GM12878 (cell line): Measurements from ENCODE around the gene CACNA1H. TPM values are rescaled to one million over a fixed set of nuclear protein-coding genes. Genes with fewer than 3 reads are reported as not detected.

Experiments used
- ATAC-seq: fragments of 200-7000 bp; cut with Tn5 transposase; 3 replicates; pipeline ENCODE4 v1.9.1; 2020; ENCODE audit warnings: mild to moderate bottlenecking, moderate library complexity
- BruUV-seq: library from RNA; stranded (reverse); fragments of 400-500 nt; replicated peaks from 2 replicates; lab custom pipeline; 2021; lab: Mats Ljungman, UMichigan
- CTCF ChIA-PET: fragments of 300-600 bp; sonication (Branson Sonifier 250); formaldehyde crosslinking; extraction: SDS; loops from one replicate; lab custom pipeline; 2021; ENCODE audit warnings: inconsistent platforms; lab: Yijun Ruan, JAX
- POLR2A ChIA-PET: fragments of 350-600 bp; formaldehyde crosslinking; extraction: SDS; loops from one replicate; lab custom pipeline; 2021; ENCODE audit warnings: inconsistent platforms; lab: Charles Lee
- RAD21 ChIA-PET: fragments of 300-600 bp; sonication (Branson Sonifier 250); formaldehyde crosslinking; loops from one replicate; lab custom pipeline; 2023; ENCODE audit warnings: antibody characterized with exemption; ENCODE audit not compliant: unreplicated experiment; lab: Charles Lee
- SMC1A ChIA-PET: fragments of 300-600 bp; sonication (Branson Sonifier 250); formaldehyde crosslinking; loops from one replicate; lab custom pipeline; 2023; ENCODE audit not compliant: unreplicated experiment, uncharacterized antibody; lab: Charles Lee
- DNase-seq: peaks from one replicate; pipeline ENCODE4 v3.0.0-alpha.2; 2011; ENCODE audit warnings: low read depth, low spot score
- FAIRE-seq: peaks from 3 replicates; lab custom pipeline; 2011; peaks lifted over from hg19 to GRCh38; lab: Jason Lieb, UNC
- H2AFZ ChIP-seq: 2 replicates; pipeline ENCODE4 v1.6.0; 2011; ENCODE audit warnings: low read depth, low read length, control low read depth; ENCODE audit not compliant: control insufficient read depth
- H3K27ac ChIP-seq: 2 replicates; pipeline ENCODE4 v1.5.1; 2011; ENCODE audit warnings: control low read depth; ENCODE audit not compliant: control insufficient read depth, insufficient read depth
- H3K27me3 ChIP-seq, 2 experiments: replicated peaks in 1 of 2; 2 replicates each; pipeline versions ENCODE4 v1.6.0 to v1.6.1; 2011; ENCODE audit warnings: low read length in 1 of 2; ENCODE audit not compliant: control insufficient read depth in 2 of 2, insufficient read depth in 2 of 2
- H3K36me3 ChIP-seq, 2 experiments: 2 replicates each; pipeline ENCODE4 v1.5.1; 2011; ENCODE audit warnings: low read length in 1 of 2; ENCODE audit not compliant: control insufficient read depth in 2 of 2, insufficient read depth in 2 of 2
- H3K4me1 ChIP-seq: 2 replicates; pipeline ENCODE4 v1.6.1; 2011; ENCODE audit warnings: mild to moderate bottlenecking, low read length, moderate library complexity, mixed read lengths; ENCODE audit not compliant: control insufficient read depth, insufficient read depth
- H3K4me2 ChIP-seq: 2 replicates; pipeline ENCODE4 v1.6.0; 2011; ENCODE audit warnings: control low read depth; ENCODE audit not compliant: control insufficient read depth, insufficient read depth
- H3K4me3 ChIP-seq: fragments of 200-600 bp; sonication (generic); 2 replicates; pipeline ENCODE4 v1.5.1; 2016
- H3K79me2 ChIP-seq: 2 replicates; pipeline ENCODE4 v1.6.0; 2011; ENCODE audit warnings: low read length; ENCODE audit not compliant: control insufficient read depth, insufficient read depth
- H3K9ac ChIP-seq: 2 replicates; pipeline ENCODE4 v1.8.0; 2011; ENCODE audit warnings: low read length, control low read depth, mixed read lengths; ENCODE audit not compliant: control insufficient read depth, insufficient read depth
- H3K9me3 ChIP-seq: replicated peaks from 3 replicates; pipeline ENCODE4 v1.5.1; 2011; ENCODE audit warnings: mild to moderate bottlenecking, low read length; ENCODE audit not compliant: control insufficient read depth, insufficient read depth
- H4K20me1 ChIP-seq: 2 replicates; pipeline ENCODE4 v1.6.0; 2011; ENCODE audit not compliant: control insufficient read depth, insufficient read depth
- ATF7 ChIP-seq: fragments of 450-650 bp; IDR thresholded peaks from 2 replicates; pipeline ENCODE4 v1.6.1; 2016; ENCODE audit warnings: low read depth, mild to moderate bottlenecking
- BACH1 ChIP-seq: fragments of 450-650 bp; IDR thresholded peaks from 2 replicates; pipeline ENCODE4 v1.6.1; 2017; ENCODE audit warnings: mild to moderate bottlenecking, borderline replicate concordance
- CBFB ChIP-seq: IDR thresholded peaks from 2 replicates; pipeline ENCODE4 v1.6.1; 2016; ENCODE audit warnings: antibody characterized with exemption, low read depth
- CREB1 ChIP-seq: IDR thresholded peaks from 2 replicates; pipeline ENCODE4 v1.6.1; 2012; ENCODE audit warnings: low read depth, mild to moderate bottlenecking, inconsistent platforms
- ESRRA ChIP-seq: IDR thresholded peaks from 2 replicates; pipeline ENCODE4 v1.6.1; 2012; ENCODE audit warnings: mild to moderate bottlenecking, low read length, improper control_type of control experiment
- NFYA ChIP-seq: IDR thresholded peaks from 2 replicates; pipeline ENCODE4 v1.6.1; 2011; ENCODE audit warnings: low read depth, mild to moderate bottlenecking, low read length, improper control_type of control experiment, borderline replicate concordance
- NR2C1 ChIP-seq: fragments of 450-650 bp; IDR thresholded peaks from 2 replicates; pipeline ENCODE4 v1.6.1; 2017; ENCODE audit warnings: antibody characterized with exemption, mild to moderate bottlenecking, moderate library complexity
- PAX5 ChIP-seq: IDR thresholded peaks from 2 replicates; pipeline ENCODE4 v1.6.1; 2011; ENCODE audit warnings: low read depth, low read length, borderline replicate concordance
- RB1 ChIP-seq: fragments of 450-650 bp; formaldehyde crosslinking; IDR thresholded peaks from 2 replicates; pipeline ENCODE4 v1.6.1; 2017; ENCODE audit warnings: mild to moderate bottlenecking, borderline replicate concordance
- STAT3 ChIP-seq: IDR thresholded peaks from 2 replicates; pipeline ENCODE4 v1.6.1; 2011; ENCODE audit warnings: low read depth, low read length, improper control_type of control experiment
- SUZ12 ChIP-seq: fragments of 200-600 bp; sonication (generic); IDR thresholded peaks from one replicate; pipeline ENCODE4 v1.6.1; 2018; ENCODE audit warnings: antibody characterized with exemption, mild to moderate bottlenecking; ENCODE audit not compliant: unreplicated experiment
- YY1 ChIP-seq: IDR thresholded peaks from 2 replicates; pipeline ENCODE4 v1.6.1; 2011; ENCODE audit warnings: low read depth, mild to moderate bottlenecking, low read length
- ZNF622 ChIP-seq: fragments of 450-650 bp; IDR thresholded peaks from 2 replicates; pipeline ENCODE4 v1.6.1; 2017; ENCODE audit warnings: mild to moderate bottlenecking, inconsistent platforms
- WGBS: methylation state at CpG from one replicate; pipeline ENCODE4 v1.1.6; 2016; ENCODE audit warnings: low lambda C conversion rate; ENCODE audit not compliant: insufficient replicate concordance, insufficient coverage; ENCODE audit errors: missing lambda C conversion rate; 5-methylcytosine and 5-hydroxymethylcytosine counted together
- in situ Hi-C: fragments of 300-500 bp; cut with MboI; formaldehyde crosslinking; loops from 9 replicates; pipeline ENCODE4 v1.14.3; 2018; ENCODE audit warnings: mixed read lengths
- intact Hi-C: fragments of 100-400 bp; cut with micrococcal nuclease; formaldehyde crosslinking; loops from one replicate; pipeline ENCODE4 v1.14.2; 2022; ENCODE audit not compliant: unreplicated experiment
- polyA plus RNA-seq, 11 experiments: library from polyadenylated mRNA; depleted of rRNA in 4 of 11; unstranded in 6 of 11; stranded (reverse) in 5 of 11; fragments of >200 nt; fragmentation: Nextera tagmentation in 4 of 11; fragmentation: Illumina TruSeq in 1 of 11; extraction: Ambion mirVana in 4 of 11; extraction: Trizol in 1 of 11; gene quantifications; 1 replicate in 1 of 11; 2 replicates in 10 of 11; pipeline versions ENCODE4 v1.2.1 to v1.2.3, GENCODE V29; 2011 to 2016; ENCODE audit warnings: inconsistent platforms in 2 of 11, missing spikeins in 2 of 11, low read depth in 1 of 11
- total RNA-seq, 4 experiments: library from RNA; depleted of rRNA in 3 of 4; stranded (reverse); fragments of >200 nt in 3 of 4; fragmentation: Illumina TruSeq in 1 of 4; extraction: Trizol in 1 of 4; gene quantifications; 2 replicates each; pipeline versions ENCODE4 v1.2.1 to v1.2.3, GENCODE V29; 2013 to 2021
- TF ChIP-seq, protein P1 (sequence below): IDR thresholded peaks from 2 replicates; pipeline ENCODE4 v1.6.1; 2012; ENCODE audit warnings: low read length, inconsistent platforms
- TF ChIP-seq, protein P2 (sequence below): IDR thresholded peaks from 2 replicates; pipeline ENCODE4 v1.6.1; 2011; ENCODE audit warnings: borderline replicate concordance, low read depth, mild to moderate bottlenecking, moderate library complexity, mixed read lengths, low read length; ENCODE audit not compliant: insufficient read depth; ENCODE audit errors: extremely low read length
- TF ChIP-seq, protein P3 (sequence below): fragments of 450-650 bp; formaldehyde crosslinking; IDR thresholded peaks from 2 replicates; pipeline ENCODE4 v1.4.0; 2020; ENCODE audit warnings: mild to moderate bottlenecking, moderate library complexity
- TF ChIP-seq, protein P4 (sequence below): IDR thresholded peaks from 2 replicates; pipeline ENCODE4 v1.6.1; 2012; ENCODE audit warnings: low read depth, low read length, improper control_type of control experiment

Gene CACNA1H
- total and polyA plus RNA-seq, 10 of the 15 experiments (the other 5 are each of a cell fraction or from before 2014, with no cell fraction given): 0.03 to 0.54 TPM; not detected in 8

DNA sequence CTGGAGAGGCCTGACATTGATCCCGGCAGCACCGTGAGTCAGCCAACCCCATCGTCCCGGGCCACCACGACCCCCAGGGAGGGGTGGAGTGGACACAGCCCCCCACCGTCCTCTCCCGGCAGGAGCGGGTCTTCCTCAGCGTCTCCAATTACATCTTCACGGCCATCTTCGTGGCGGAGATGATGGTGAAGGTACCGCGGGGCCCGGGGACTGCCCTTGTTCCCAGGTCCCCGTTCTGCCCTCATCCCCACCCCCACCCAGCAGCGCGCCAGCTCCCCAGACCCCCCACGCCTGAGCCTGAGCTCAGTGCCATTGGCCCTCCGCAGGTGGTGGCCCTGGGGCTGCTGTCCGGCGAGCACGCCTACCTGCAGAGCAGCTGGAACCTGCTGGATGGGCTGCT lies 57.6 kb downstream of the CACNA1H start:
- H3K36me3 ChIP-seq: no peaks in the 10 kb centered on the region
- no peak overlapping the region for H2AFZ ChIP-seq
- H3K4me2 ChIP-seq: no peak overlapping the region
- no peaks in the 10 kb centered on the region for H4K20me1 ChIP-seq
- in situ Hi-C loops: no loop called here
- SMC1A ChIA-PET: no interaction called here
- H3K27ac ChIP-seq: no peak overlapping the region
- H3K9me3 ChIP-seq: no peaks in the 10 kb centered on the region
- TF ChIP-seq, protein P1, sequence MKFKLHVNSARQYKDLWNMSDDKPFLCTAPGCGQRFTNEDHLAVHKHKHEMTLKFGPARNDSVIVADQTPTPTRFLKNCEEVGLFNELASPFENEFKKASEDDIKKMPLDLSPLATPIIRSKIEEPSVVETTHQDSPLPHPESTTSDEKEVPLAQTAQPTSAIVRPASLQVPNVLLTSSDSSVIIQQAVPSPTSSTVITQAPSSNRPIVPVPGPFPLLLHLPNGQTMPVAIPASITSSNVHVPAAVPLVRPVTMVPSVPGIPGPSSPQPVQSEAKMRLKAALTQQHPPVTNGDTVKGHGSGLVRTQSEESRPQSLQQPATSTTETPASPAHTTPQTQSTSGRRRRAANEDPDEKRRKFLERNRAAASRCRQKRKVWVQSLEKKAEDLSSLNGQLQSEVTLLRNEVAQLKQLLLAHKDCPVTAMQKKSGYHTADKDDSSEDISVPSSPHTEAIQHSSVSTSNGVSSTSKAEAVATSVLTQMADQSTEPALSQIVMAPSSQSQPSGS: no peak
- TF ChIP-seq YY1: no peak
- no peak for TF ChIP-seq PAX5
- TF ChIP-seq ZNF622: no peak
- no peak for TF ChIP-seq RB1
- no peak for TF ChIP-seq STAT3
- no peak for TF ChIP-seq NR2C1
- TF ChIP-seq ESRRA: no peak
- TF ChIP-seq SUZ12: no peak
- no peak for TF ChIP-seq NFYA
- TF ChIP-seq BACH1: no peak
- no peak for TF ChIP-seq ATF7
- TF ChIP-seq, protein P2, sequence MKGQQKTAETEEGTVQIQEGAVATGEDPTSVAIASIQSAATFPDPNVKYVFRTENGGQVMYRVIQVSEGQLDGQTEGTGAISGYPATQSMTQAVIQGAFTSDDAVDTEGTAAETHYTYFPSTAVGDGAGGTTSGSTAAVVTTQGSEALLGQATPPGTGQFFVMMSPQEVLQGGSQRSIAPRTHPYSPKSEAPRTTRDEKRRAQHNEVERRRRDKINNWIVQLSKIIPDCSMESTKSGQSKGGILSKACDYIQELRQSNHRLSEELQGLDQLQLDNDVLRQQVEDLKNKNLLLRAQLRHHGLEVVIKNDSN: no peak
- TF ChIP-seq CBFB: no peak
- TF ChIP-seq, protein P3, sequence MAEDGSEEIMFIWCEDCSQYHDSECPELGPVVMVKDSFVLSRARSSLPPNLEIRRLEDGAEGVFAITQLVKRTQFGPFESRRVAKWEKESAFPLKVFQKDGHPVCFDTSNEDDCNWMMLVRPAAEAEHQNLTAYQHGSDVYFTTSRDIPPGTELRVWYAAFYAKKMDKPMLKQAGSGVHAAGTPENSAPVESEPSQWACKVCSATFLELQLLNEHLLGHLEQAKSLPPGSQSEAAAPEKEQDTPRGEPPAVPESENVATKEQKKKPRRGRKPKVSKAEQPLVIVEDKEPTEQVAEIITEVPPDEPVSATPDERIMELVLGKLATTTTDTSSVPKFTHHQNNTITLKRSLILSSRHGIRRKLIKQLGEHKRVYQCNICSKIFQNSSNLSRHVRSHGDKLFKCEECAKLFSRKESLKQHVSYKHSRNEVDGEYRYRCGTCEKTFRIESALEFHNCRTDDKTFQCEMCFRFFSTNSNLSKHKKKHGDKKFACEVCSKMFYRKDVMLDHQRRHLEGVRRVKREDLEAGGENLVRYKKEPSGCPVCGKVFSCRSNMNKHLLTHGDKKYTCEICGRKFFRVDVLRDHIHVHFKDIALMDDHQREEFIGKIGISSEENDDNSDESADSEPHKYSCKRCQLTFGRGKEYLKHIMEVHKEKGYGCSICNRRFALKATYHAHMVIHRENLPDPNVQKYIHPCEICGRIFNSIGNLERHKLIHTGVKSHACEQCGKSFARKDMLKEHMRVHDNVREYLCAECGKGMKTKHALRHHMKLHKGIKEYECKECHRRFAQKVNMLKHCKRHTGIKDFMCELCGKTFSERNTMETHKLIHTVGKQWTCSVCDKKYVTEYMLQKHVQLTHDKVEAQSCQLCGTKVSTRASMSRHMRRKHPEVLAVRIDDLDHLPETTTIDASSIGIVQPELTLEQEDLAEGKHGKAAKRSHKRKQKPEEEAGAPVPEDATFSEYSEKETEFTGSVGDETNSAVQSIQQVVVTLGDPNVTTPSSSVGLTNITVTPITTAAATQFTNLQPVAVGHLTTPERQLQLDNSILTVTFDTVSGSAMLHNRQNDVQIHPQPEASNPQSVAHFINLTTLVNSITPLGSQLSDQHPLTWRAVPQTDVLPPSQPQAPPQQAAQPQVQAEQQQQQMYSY (CRISPR knock-in tag): no peak
- TF ChIP-seq CREB1: no peak
- TF ChIP-seq, protein P4, sequence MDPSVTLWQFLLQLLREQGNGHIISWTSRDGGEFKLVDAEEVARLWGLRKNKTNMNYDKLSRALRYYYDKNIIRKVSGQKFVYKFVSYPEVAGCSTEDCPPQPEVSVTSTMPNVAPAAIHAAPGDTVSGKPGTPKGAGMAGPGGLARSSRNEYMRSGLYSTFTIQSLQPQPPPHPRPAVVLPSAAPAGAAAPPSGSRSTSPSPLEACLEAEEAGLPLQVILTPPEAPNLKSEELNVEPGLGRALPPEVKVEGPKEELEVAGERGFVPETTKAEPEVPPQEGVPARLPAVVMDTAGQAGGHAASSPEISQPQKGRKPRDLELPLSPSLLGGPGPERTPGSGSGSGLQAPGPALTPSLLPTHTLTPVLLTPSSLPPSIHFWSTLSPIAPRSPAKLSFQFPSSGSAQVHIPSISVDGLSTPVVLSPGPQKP: no peak
- TF ChIP-seq, all 136 proteins: peak for 0
- ChIA-PET RAD21 (no interaction called here), CTCF (no interaction called here), POLR2A (no interaction called here)
- ATAC-seq: no peak
- no TSS peak for BruUV-seq
- Histone ChIP-seq H3K27me3 (no peaks in the 10 kb centered on the region), H3K4me1 (no peaks in the 10 kb centered on the region), H3K79me2 (no peaks in the 10 kb centered on the region), H3K9ac (no peak overlapping the region), H3K4me3 (no peak overlapping the region)
- intact Hi-C loops: no loop called here
- DNase-seq: no peak
- no peak for FAIRE-seq
- 69% methylated on average over 23 of the region's 23 CpGs for WGBS
